Left lobe of liver (tissue), 2 donors: ENCODE data around the gene TFAP2E. TPM values are rescaled to one million over a fixed set of nuclear protein-coding genes. Genes with fewer than 3 reads are reported as not detected.

ENCODE experiments used
- ATAC-seq: fragments of 200-7000 bp; cut with Tn5 transposase; one replicate; pipeline ENCODE4 v1.9.1; 2020; ENCODE audit warnings: mild to moderate bottlenecking, moderate library complexity
- DNase-seq: peaks from one replicate; pipeline ENCODE4 v3.0.0-alpha.2; 2020; ENCODE audit warnings: low spot score
- total RNA-seq: library from RNA; stranded (reverse); gene quantifications from one replicate; pipeline ENCODE4 v1.2.1, GENCODE V29; 2021
- donor health status: DM: no; HTN: no; CAD: no; lungs with moderate emphysema.
- donor health status: DM: no; HTN: yes; CAD: no.

The TFAP2E gene
- 0.13 TPM for total RNA-seq

DNA sequence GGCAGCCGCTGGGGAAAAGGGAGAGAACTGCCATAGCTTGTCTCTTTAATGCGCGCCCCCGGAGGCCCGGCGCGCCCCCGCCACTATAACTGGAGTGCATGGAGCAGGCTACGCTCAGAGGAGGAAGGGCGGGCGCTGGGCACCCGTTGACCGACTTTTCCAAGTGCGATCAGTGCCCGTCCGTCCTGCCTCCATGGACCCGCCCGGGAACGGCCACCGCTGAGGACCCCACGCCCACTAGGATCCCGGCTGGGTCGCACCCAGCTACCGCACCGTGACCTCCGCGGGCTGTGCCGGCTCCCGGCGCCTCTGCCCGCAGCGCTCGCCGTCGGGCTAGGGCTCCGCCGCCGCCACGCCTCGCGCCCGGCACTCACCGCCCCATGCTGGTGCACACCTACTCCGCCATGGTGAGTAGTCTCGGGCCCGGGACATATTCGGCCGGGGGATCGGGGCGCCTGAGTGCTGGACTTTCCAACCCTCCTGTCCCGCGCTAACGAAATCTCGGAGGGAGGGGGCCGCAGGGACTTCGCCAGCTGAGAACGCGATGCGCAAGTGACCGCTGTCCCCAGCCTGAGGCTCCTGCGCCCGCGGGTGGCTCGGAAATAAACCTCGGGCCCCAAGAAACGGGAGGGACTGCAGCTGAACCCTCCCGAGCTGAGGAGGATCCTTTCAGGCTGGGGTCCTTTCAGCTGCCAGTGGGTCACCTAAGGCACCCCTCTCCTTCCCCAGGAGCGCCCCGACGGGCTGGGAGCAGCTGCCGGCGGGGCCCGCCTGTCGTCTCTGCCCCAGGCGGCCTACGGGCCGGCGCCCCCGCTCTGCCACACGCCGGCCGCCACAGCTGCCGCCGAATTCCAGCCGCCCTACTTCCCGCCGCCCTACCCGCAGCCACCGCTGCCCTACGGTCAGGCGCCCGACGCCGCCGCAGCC is at the start of gene TFAP2E:
Gene TFAP2E (plus strand): TSS at position 117 of the 927 bp plus-strand sequence. CDS start 264 bp downstream, at position 381.
- DNase-seq (no peak), ATAC-seq (peak; percentile 10)

GRCh38 chr1:35524106-35524505 is 49.0 kb upstream of the TFAP2E start:
- DNase-seq = no peak
- ATAC-seq = no peak

- DNase-seq (no peak), ATAC-seq (no peak)
These were observed 42.9 kb upstream of the TFAP2E start for GRCh38 chr1:35530168-35530567.

DNA sequence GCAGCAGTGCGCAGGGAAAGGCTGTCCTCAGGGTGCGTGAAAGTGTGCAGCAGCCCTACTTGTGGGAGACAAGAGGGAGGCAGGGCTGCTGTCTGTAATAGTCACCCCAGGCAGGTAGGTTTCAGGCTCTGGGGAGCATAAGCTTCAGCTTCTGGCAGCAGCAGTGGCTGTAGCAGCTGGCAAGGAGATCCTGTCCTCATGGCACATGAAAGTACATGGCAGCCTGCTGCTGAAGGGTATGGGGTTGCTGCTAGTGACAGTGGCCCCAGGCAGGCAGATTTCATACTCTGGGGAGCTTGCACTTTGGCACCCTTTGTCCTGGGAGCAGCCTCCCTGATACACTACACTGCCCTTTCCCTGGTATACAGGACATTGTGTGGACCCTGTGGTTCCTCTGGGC is 42.2 kb upstream of the TFAP2E start:
- ATAC-seq (no peak), DNase-seq (no peak)

- ATAC-seq (no peak), DNase-seq (no peak)
These were observed 41.7 kb upstream of the TFAP2E start for GRCh38 chr1:35531368-35531767.

GRCh38 chr1:35532497-35533223 is 40.5 kb upstream of the TFAP2E start:
- ATAC-seq = no peak

DNA sequence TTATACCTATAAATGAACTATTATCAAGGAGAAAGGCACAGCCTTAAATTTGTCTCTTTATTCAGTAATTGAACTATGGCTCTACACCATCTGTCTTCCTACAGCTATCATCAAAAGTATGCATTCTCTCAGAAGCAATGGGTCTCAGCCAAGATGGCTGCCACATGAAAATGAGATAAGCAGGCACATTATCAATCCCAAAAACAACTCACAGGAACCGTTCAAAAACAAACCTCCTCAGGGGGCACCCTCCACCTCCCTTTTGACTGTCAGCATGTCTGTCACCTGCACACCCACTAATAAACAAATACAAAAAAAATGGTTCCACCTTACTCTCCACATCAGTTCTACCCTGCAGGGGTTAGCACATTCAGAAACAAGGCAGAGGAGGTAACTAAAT is 39.5 kb upstream of the TFAP2E start:
- ATAC-seq (no peak), DNase-seq (no peak)

More at GRCh38 chr1:35532497-35533223, 40.5 kb upstream of the TFAP2E start:
- DNase-seq = no peak

DNA sequence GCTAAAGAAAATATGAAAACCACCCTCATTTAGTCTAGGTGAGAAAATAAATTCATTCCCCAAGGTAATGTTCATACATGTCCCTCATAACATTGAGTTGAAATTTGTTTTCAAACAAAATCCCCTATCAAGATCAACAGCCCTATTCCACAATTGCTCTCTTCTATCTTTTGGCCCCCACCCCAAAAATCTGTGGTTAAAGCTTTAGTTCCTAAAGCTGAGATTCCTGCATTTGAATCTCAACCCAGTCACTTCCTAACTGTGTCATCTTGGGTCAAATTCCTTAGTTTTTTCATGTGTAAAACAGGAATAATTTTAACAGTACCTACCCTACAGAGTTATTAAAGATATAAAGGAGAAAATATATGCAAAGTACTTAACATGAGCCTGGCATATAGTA is 37.9 kb upstream of the TFAP2E start:
- DNase-seq = no peak
- ATAC-seq = no peak

GRCh38 chr1:35536556-35537162 is 36.5 kb upstream of the TFAP2E start:
- ATAC-seq = no peak
- no peak for DNase-seq

GRCh38 chr1:35537806-35538205 is 35.3 kb upstream of the TFAP2E start:
- ATAC-seq = no peak

GRCh38 chr1:35539073-35539823 is 33.9 kb upstream of the TFAP2E start:
- ATAC-seq (peak; percentile 61), DNase-seq (no peak)

More at GRCh38 chr1:35537806-35538205, 35.3 kb upstream of the TFAP2E start:
- no peak for DNase-seq

GRCh38 chr1:35539824-35540261 is 33.3 kb upstream of the TFAP2E start:
- DNase-seq (no peak), ATAC-seq (peak; percentile 68)

- ATAC-seq (peak; percentile 88), DNase-seq (no peak)
These were observed 28.1 kb upstream of the TFAP2E start for GRCh38 chr1:35544976-35545375.

GRCh38 chr1:35546614-35547013 is 26.5 kb upstream of the TFAP2E start:
- DNase-seq = no peak
- ATAC-seq = no peak

- DNase-seq (no peak), ATAC-seq (no peak)
These were observed 19.3 kb upstream of the TFAP2E start for GRCh38 chr1:35553851-35554250.

- no peak for DNase-seq
- ATAC-seq = peak; percentile 13
These were observed 18.6 kb upstream of the TFAP2E start for GRCh38 chr1:35554266-35555211.

DNA sequence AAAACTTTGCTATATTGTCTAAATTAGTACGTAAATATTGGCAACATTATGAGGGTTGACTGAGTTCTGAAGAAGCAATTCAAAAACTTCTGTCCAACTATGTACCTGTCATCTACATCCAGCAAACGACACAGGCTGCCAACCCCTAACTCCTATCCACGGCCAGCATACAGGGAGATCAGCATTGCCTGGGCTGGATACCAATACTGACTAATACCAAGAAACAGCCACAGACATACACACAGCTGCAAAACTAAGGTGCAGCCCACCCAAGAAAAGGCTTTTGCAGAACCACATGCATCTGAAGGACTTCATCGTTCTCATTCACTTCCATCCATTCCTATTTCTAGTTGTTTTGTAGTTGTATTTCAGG is 17.9 kb upstream of the TFAP2E start:
- DNase-seq (no peak), ATAC-seq (no peak)

DNA sequence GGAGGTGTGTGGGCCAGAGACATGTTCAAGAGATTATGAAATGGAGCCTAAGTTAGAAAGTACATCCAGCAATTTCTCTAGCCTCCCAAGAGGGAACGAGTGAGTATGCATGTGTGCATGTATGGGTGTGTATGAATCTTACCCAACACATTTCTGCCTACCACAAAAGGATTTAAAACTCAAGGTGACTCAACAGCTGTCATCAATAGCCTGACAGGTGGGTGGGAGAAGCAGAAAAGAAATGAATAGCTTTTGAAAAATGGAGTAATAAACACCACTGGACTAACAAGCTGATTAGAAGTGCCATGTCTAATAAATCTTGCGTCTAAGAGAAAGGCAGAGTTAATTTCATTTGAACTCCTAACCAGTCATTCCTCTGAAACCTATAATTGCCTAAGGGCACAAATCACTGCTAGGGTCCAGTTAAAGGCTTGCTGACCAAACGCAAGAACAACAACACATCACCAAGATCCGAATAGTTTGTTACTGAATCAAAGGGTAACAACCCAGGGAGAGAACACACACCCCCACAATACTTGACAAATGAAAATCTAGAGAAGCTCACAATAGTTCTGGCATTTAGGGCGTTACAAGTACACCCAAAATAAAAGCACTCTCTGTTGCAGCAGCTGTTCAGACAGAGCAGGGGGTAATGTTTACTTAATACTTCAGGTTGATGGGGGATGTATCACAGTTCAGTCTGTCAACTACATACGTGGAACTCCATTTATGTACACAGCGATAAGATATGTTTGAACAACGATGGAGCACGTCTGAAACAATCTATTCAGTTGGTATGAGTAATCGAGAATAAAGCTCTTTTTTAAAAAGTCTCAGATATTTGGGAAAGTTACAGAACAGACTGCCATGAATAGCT is 17.3 kb upstream of the TFAP2E start:
- DNase-seq = no peak
- ATAC-seq = no peak
